Measurements from ENCODE around the gene KIAA1755.
"Not testable (repeated sequence)": the region's sequence is repeated elsewhere in the genome, so short reads cannot be mapped to it uniquely, and the experiment has no call there.

Gene KIAA1755

GRCh38 chr20:38290829-38291814 is 30.6 kb upstream of the KIAA1755 start:
- DNase-seq, result peak; percentile 22

- DNase-seq, result no peak
These were observed 26.3 kb upstream of the KIAA1755 start for GRCh38 chr20:38286586-38287531.

- DNase-seq, result no peak
These were observed 24.4 kb upstream of the KIAA1755 start for GRCh38 chr20:38284893-38285444.

GRCh38 chr20:38284066-38284650 is 23.6 kb upstream of the KIAA1755 start:
- DNase-seq, result not testable (repeated sequence)

- no peak for DNase-seq
These were observed 22.7 kb upstream of the KIAA1755 start for GRCh38 chr20:38283236-38283635.

- DNase-seq, result not testable (repeated sequence)
These were observed 20.8 kb upstream of the KIAA1755 start for GRCh38 chr20:38281176-38281915.

GRCh38 chr20:38278763-38279162 is 18.2 kb upstream of the KIAA1755 start:
- DNase-seq, result no peak

GRCh38 chr20:38278131-38278530 is 17.6 kb upstream of the KIAA1755 start:
- DNase-seq, result no peak

GRCh38 chr20:38277691-38278090 is 17.2 kb upstream of the KIAA1755 start:
- DNase-seq, result no peak

GRCh38 chr20:38277285-38277684 is 16.8 kb upstream of the KIAA1755 start:
- no peak for DNase-seq

GRCh38 chr20:38275815-38276550 is 15.4 kb upstream of the KIAA1755 start:
- DNase-seq, result no peak

GRCh38 chr20:38272961-38273360 is 12.4 kb upstream of the KIAA1755 start:
- DNase-seq, result no peak

GRCh38 chr20:38272398-38272797 is 11.9 kb upstream of the KIAA1755 start:
- no peak for DNase-seq

- no peak for DNase-seq
These were observed 11.1 kb upstream of the KIAA1755 start for GRCh38 chr20:38271608-38272120.

GRCh38 chr20:38270869-38271605 is 10.5 kb upstream of the KIAA1755 start:
- DNase-seq, result no peak

- no peak for DNase-seq
These were observed 9.2 kb upstream of the KIAA1755 start for GRCh38 chr20:38269715-38270114.

- no peak for DNase-seq
These were observed 8.5 kb upstream of the KIAA1755 start for GRCh38 chr20:38269040-38269439.

GRCh38 chr20:38267901-38268514 is 7.5 kb upstream of the KIAA1755 start:
- DNase-seq, result no peak

GRCh38 chr20:38267296-38267695 is 6.8 kb upstream of the KIAA1755 start:
- DNase-seq, result no peak

GRCh38 chr20:38266426-38266825 is 5.9 kb upstream of the KIAA1755 start:
- no peak for DNase-seq

All from stimulated activated CD4-positive, alpha-beta T cell treated with anti-CD3 and anti-CD28 coated beads, Interleukin-15, amount 100 ng/mL, for 24 hours (primary cell).